A549 (cell line): Measurements from ENCODE around the gene LTF. TPM values are rescaled to one million over a fixed set of nuclear protein-coding genes. Genes with fewer than 3 reads are reported as not detected.

Source experiments
- ATAC-seq, 2 experiments: fragments of 200-7000 bp in 1 of 2; fragments of >200 bp in 1 of 2; cut with Nextera tagmentation in 1 of 2; cut with Tn5 transposase in 1 of 2; 3 replicates each; pipeline versions ENCODE4 v1.8.0 to v1.9.1; 2018 to 2020; ENCODE audit warnings: mild to moderate bottlenecking in 1 of 2, moderate library complexity in 1 of 2
- CTCF ChIA-PET: fragments of 300-600 bp; sonication (Branson Sonifier 250); formaldehyde crosslinking; extraction: SDS; loops from one replicate; lab custom pipeline; 2021; ENCODE audit warnings: antibody characterized with exemption, inconsistent platforms; lab: Yijun Ruan, JAX
- POLR2A ChIA-PET: fragments of 350-600 bp; formaldehyde crosslinking; extraction: SDS; loops from one replicate; lab custom pipeline; 2021; ENCODE audit warnings: antibody characterized with exemption, inconsistent platforms; lab: Yijun Ruan, JAX
- DNase-seq, 2 experiments: peaks; one replicate each; pipeline versions ENCODE4 v3.0.0 to v3.0.0-alpha.2; 2011 to 2016; ENCODE audit warnings: low read depth in 1 of 2, low spot score in 1 of 2
- FAIRE-seq: peaks from 2 replicates; lab custom pipeline; 2011; peaks lifted over from hg19 to GRCh38; lab: Jason Lieb, UNC
- H3K27ac ChIP-seq, 2 experiments: fragments of >200 bp; sonication (Bioruptor Twin); formaldehyde crosslinking; 3 replicates each; pipeline ENCODE4 v1.5.1; 2016 to 2017
- H3K4me1 ChIP-seq: fragments of >200 bp; sonication (Bioruptor Twin); formaldehyde crosslinking; 3 replicates; pipeline ENCODE4 v1.6.1; 2016
- H3K4me2 ChIP-seq: fragments of >200 bp; sonication (Bioruptor Twin); formaldehyde crosslinking; 3 replicates; pipeline ENCODE4 v1.6.1; 2016
- H3K4me3 ChIP-seq: fragments of >200 bp; sonication (Bioruptor Twin); formaldehyde crosslinking; 3 replicates; pipeline ENCODE4 v1.5.1; 2016
- H3K9me3 ChIP-seq: fragments of >200 bp; sonication (Bioruptor Twin); formaldehyde crosslinking; 3 replicates; pipeline ENCODE4 v1.6.1; 2016
- BHLHE40 ChIP-seq: IDR thresholded peaks from 2 replicates; pipeline ENCODE4 v1.6.1; 2012; ENCODE audit warnings: low read depth, low read length, inconsistent platforms
- CBX2 ChIP-seq: fragments of 200-600 bp; sonication (generic); IDR thresholded peaks from 2 replicates; pipeline ENCODE4 v1.6.1; 2016; ENCODE audit warnings: low read depth, mild to moderate bottlenecking, borderline replicate concordance
- CBX8 ChIP-seq: fragments of 200-600 bp; sonication (generic); IDR thresholded peaks from 2 replicates; pipeline ENCODE4 v1.6.1; 2016
- CHD2 ChIP-seq: fragments of 150-350 bp; IDR thresholded peaks from 2 replicates; pipeline ENCODE4 v1.6.1; 2014; ENCODE audit warnings: low read length; ENCODE audit not compliant: partially characterized antibody
- CTCF ChIP-seq: fragments of >200 bp; sonication (Bioruptor Twin); formaldehyde crosslinking; IDR thresholded peaks from 3 replicates; pipeline ENCODE4 v1.5.1; 2016
- EHF ChIP-seq: fragments of 250-450 bp; sonication (Bioruptor Pico); IDR thresholded peaks from 2 replicates; pipeline ENCODE4 v1.5.0; 2020; ENCODE audit warnings: mild to moderate bottlenecking
- ELK1 ChIP-seq: fragments of 150-350 bp; IDR thresholded peaks from 2 replicates; pipeline ENCODE4 v1.6.1; 2014; ENCODE audit warnings: low read depth, mild to moderate bottlenecking, low read length
- ESRRA ChIP-seq: fragments of 150-350 bp; IDR thresholded peaks from 2 replicates; pipeline ENCODE4 v1.6.1; 2014; ENCODE audit warnings: mild to moderate bottlenecking, low read length, borderline replicate concordance
- FOSB ChIP-seq: fragments of 250-450 bp; sonication (Bioruptor Pico); IDR thresholded peaks from 2 replicates; pipeline ENCODE4 v1.5.0; 2020; ENCODE audit warnings: mild to moderate bottlenecking, moderate library complexity
- GATA3 ChIP-seq: IDR thresholded peaks from 2 replicates; pipeline ENCODE4 v1.6.1; 2012; ENCODE audit warnings: borderline replicate concordance
- HDAC2 ChIP-seq: fragments of 200-600 bp; sonication (generic); IDR thresholded peaks from 2 replicates; pipeline ENCODE4 v1.6.1; 2016
- HOXA7 ChIP-seq: fragments of 250-450 bp; sonication (Bioruptor Pico); IDR thresholded peaks from 2 replicates; pipeline ENCODE4 v1.5.0; 2020; ENCODE audit warnings: mild to moderate bottlenecking, moderate library complexity
- HOXB13 ChIP-seq: fragments of 250-450 bp; sonication (Bioruptor Pico); IDR thresholded peaks from 2 replicates; pipeline ENCODE4 v1.5.0; 2020; ENCODE audit warnings: low read depth, mild to moderate bottlenecking, moderate library complexity
- HOXB5 ChIP-seq: fragments of 250-450 bp; sonication (Bioruptor Pico); IDR thresholded peaks from 2 replicates; pipeline ENCODE4 v1.5.0; 2020; ENCODE audit warnings: mild to moderate bottlenecking, moderate library complexity
- MAFK ChIP-seq: fragments of 450-650 bp; IDR thresholded peaks from 2 replicates; pipeline ENCODE4 v1.6.1; 2014; ENCODE audit not compliant: partially characterized antibody
- MYC ChIP-seq: IDR thresholded peaks from 2 replicates; pipeline ENCODE4 v1.6.1; 2012; ENCODE audit warnings: mild to moderate bottlenecking, inconsistent platforms, low read length, improper control_type of control experiment, borderline replicate concordance
- NPAS2 ChIP-seq: fragments of 250-450 bp; sonication (Bioruptor Pico); IDR thresholded peaks from 2 replicates; pipeline ENCODE4 v1.8.0; 2022; ENCODE audit warnings: mild to moderate bottlenecking, moderate library complexity, borderline replicate concordance
- PHF8 ChIP-seq: fragments of 200-600 bp; sonication (generic); IDR thresholded peaks from 2 replicates; pipeline ENCODE4 v1.6.1; 2016; ENCODE audit warnings: low read depth, mild to moderate bottlenecking, antibody characterized with exemption, moderate library complexity, borderline replicate concordance
- RAD21 ChIP-seq, 2 experiments: fragments of >200 bp in 1 of 2; sonication (Bioruptor Twin) in 1 of 2; formaldehyde crosslinking in 1 of 2; IDR thresholded peaks in 1 of 2; conservative IDR thresholded peaks in 1 of 2; 2 replicates in 1 of 2; 3 replicates in 1 of 2; pipeline ENCODE4 v1.6.1; 2012 to 2018; ENCODE audit warnings: inconsistent platforms in 1 of 2
- USF2 ChIP-seq: fragments of 450-650 bp; IDR thresholded peaks from 2 replicates; pipeline ENCODE4 v1.6.1; 2014; ENCODE audit warnings: antibody characterized with exemption
- ZC3H11A ChIP-seq: fragments of 450-650 bp; IDR thresholded peaks from 2 replicates; pipeline ENCODE4 v1.6.1; 2014; ENCODE audit warnings: antibody characterized with exemption, mild to moderate bottlenecking
- ZSCAN20 ChIP-seq: fragments of 250-450 bp; sonication (Bioruptor Pico); IDR thresholded peaks from 2 replicates; pipeline ENCODE4 v1.8.0; 2022; ENCODE audit warnings: mild to moderate bottlenecking, moderate library complexity
- WGBS: methylation state at CpG from one replicate; pipeline ENCODE4 v1.1.6; 2017; ENCODE audit errors: missing lambda C conversion rate; 5-methylcytosine and 5-hydroxymethylcytosine counted together
- polyA plus RNA-seq, 4 experiments: library from polyadenylated mRNA; depleted of rRNA in 3 of 4; stranded (reverse); fragments of >200 nt; fragmentation: RNase III in 1 of 4; extraction: RNeasy Plus Mini Kit Qiagen cat#74134 plus additional on column Dnase treatment in 1 of 4; gene quantifications; 2 replicates in 3 of 4; 3 replicates in 1 of 4; pipeline ENCODE4 v1.2.3, GENCODE V29; 2011 to 2017

LTF gene
- polyA plus RNA-seq, 2 of the 4 experiments (the other 2 are of a cell fraction): not detected

- TF ChIP-seq BHLHE40: no peak
- TF ChIP-seq GATA3: no peak
- no peak for TF ChIP-seq CBX8
- TF ChIP-seq ZC3H11A: no peak
- TF ChIP-seq MAFK: no peak
Observed at GRCh38 chr3:46479021-46479420, 14.3 kb upstream of the LTF start (continued).

- TF ChIP-seq CBX8 (no peak), RAD21 (conservative IDR thresholded peaks at IDR 0.05 in 1 of 2, IDR thresholded peaks at IDR 0.05 in 1 of 2) (no peak), PHF8 (no peak), ELK1 (no peak), HOXA7 (CRISPR knock-in tag) (no peak), CTCF (no peak), ZC3H11A (no peak), HDAC2 (no peak), MYC (no peak), FOSB (CRISPR knock-in tag) (no peak), CHD2 (no peak)
- WGBS: 46% methylated on average over 5 of the region's 5 CpGs
- Histone ChIP-seq H3K27ac (no peak overlapping the region), H3K4me3 (no peak overlapping the region), H3K4me1 (no peaks in the 10 kb centered on the region), H3K9me3 (0 out of 3 replicates have a peak, but pooled peaks cover 3% of the 10 kb centered on the region), H3K4me2 (no peak overlapping the region)
- POLR2A ChIA-PET: no interaction called here
- ATAC-seq (no peak), FAIRE-seq (no peak), DNase-seq (no peak)
- CTCF ChIA-PET: interaction anchor here (2.0 kb wide), 1 partner anchor 10 kb away, joined by 6 read pairs; no protein-coding TSS in a partner anchor
Observed at GRCh38 chr3:46478341-46478740, 13.6 kb upstream of the LTF start.

GRCh38 chr3:46477756-46478155, 13.1 kb upstream of the LTF start:
- DNase-seq: no peak
- WGBS: 24% methylated on average over 6 of the region's 6 CpGs
- Histone ChIP-seq H3K9me3 (0 out of 3 replicates have a peak, but pooled peaks cover 3% of the 10 kb centered on the region), H3K4me3 (no peak overlapping the region), H3K4me1 (no peaks in the 10 kb centered on the region), H3K4me2 (no peak overlapping the region), H3K27ac (no peak overlapping the region)
- no peak for TF ChIP-seq PHF8
- TF ChIP-seq HOXB13: no peak
- TF ChIP-seq ZSCAN20 (CRISPR knock-in tag): no peak
- no peak for TF ChIP-seq ELK1
- TF ChIP-seq EHF: no peak
- TF ChIP-seq HOXB5 (CRISPR knock-in tag): no peak
- no peak for TF ChIP-seq NPAS2 (CRISPR knock-in tag)
- no peak for TF ChIP-seq RAD21 (conservative IDR thresholded peaks at IDR 0.05 in 1 of 2, IDR thresholded peaks at IDR 0.05 in 1 of 2)
- no peak for TF ChIP-seq HDAC2
- TF ChIP-seq CBX2: no peak
- TF ChIP-seq ESRRA: no peak
- no peak for TF ChIP-seq USF2
- FAIRE-seq: no peak
- POLR2A ChIA-PET: no interaction called here
- no peak for ATAC-seq
- CTCF ChIA-PET: interaction anchor here (2.0 kb wide), 1 partner anchor 11 kb away, joined by 6 read pairs; no protein-coding TSS in a partner anchor
